ENCODE data around the gene NLN.
"Not testable (repeated sequence)": the region's sequence is repeated elsewhere in the genome, so short reads cannot be mapped to it uniquely, and the experiment has no call there.

NLN gene

GRCh38 chr5:65805089-65805488 is 83.1 kb downstream of the NLN start:
- no peaks in the 10 kb centered on the region for H3K79me2 ChIP-seq (ENCODE audit: insufficient read depth, low read length)
- no peaks in the 10 kb centered on the region for H4K20me1 ChIP-seq (ENCODE audit: insufficient read depth, low read length)
- TF ChIP-seq EZH2 (IDR thresholded peaks at IDR 0.05; ENCODE audit: borderline replicate concordance, low read depth, low read length, severe bottlenecking) (no peak), CTCF (IDR thresholded peaks at IDR 0.05; ENCODE audit: borderline replicate concordance, extremely low read depth, low read length, poor library complexity, severe bottlenecking) (no peak)
- H3K4me3 ChIP-seq (ENCODE audit: low read depth in 1 of 2, low read length in 2 of 2) = no peak overlapping the region
- H3K27ac ChIP-seq (ENCODE audit: low read length) = no peak overlapping the region
- H3K36me3 ChIP-seq (ENCODE audit: insufficient read depth, low read length) = peaks cover 32% of the 10 kb centered on the region
- no peak for DNase-seq
- no peak for ATAC-seq (ENCODE audit: insufficient read depth, low read depth)
- peaks cover 14% of the 10 kb centered on the region for H3K4me1 ChIP-seq (ENCODE audit: insufficient read depth, low read length)
- no peak overlapping the region for H3K4me2 ChIP-seq (ENCODE audit: insufficient read depth, low read length)
- no peak overlapping the region for H2AFZ ChIP-seq (ENCODE audit: low read depth, low read length)
- H3K9me3 ChIP-seq (ENCODE audit: insufficient read depth, low read length, severe bottlenecking) = peaks cover 21% of the 10 kb centered on the region
- no peaks in the 10 kb centered on the region for H3K27me3 ChIP-seq (ENCODE audit: insufficient read depth, low read length, poor library complexity)
- H3K9ac ChIP-seq (ENCODE audit: low read depth, low read length) = no peak overlapping the region

GRCh38 chr5:65807494-65807893 is 85.5 kb downstream of the NLN start:
- not testable (repeated sequence) for H3K4me3 ChIP-seq (ENCODE audit: low read depth in 1 of 2, low read length in 2 of 2); H3K27ac ChIP-seq (ENCODE audit: low read length); H3K79me2 ChIP-seq (ENCODE audit: insufficient read depth, low read length); H3K27me3 ChIP-seq (ENCODE audit: insufficient read depth, low read length, poor library complexity); DNase-seq; H4K20me1 ChIP-seq (ENCODE audit: insufficient read depth, low read length); ATAC-seq (ENCODE audit: insufficient read depth, low read depth); H2AFZ ChIP-seq (ENCODE audit: low read depth, low read length); H3K9ac ChIP-seq (ENCODE audit: low read depth, low read length); H3K4me2 ChIP-seq (ENCODE audit: insufficient read depth, low read length)
- H3K36me3 ChIP-seq (ENCODE audit: insufficient read depth, low read length) = peaks cover 37% of the 10 kb centered on the region
- peaks cover 14% of the 10 kb centered on the region for H3K4me1 ChIP-seq (ENCODE audit: insufficient read depth, low read length)
- H3K9me3 ChIP-seq (ENCODE audit: insufficient read depth, low read length, severe bottlenecking) = peaks cover 15% of the 10 kb centered on the region

GRCh38 chr5:65808251-65808741 is 86.3 kb downstream of the NLN start:
- Histone ChIP-seq H3K4me3 (ENCODE audit: low read depth in 1 of 2, low read length in 2 of 2) (no peak overlapping the region), H3K79me2 (ENCODE audit: insufficient read depth, low read length) (no peaks in the 10 kb centered on the region), H3K36me3 (ENCODE audit: insufficient read depth, low read length) (peaks cover 37% of the 10 kb centered on the region), H3K27ac (ENCODE audit: low read length) (no peak overlapping the region), H3K4me1 (ENCODE audit: insufficient read depth, low read length) (peaks cover 12% of the 10 kb centered on the region), H4K20me1 (ENCODE audit: insufficient read depth, low read length) (no peaks in the 10 kb centered on the region), H3K9me3 (ENCODE audit: insufficient read depth, low read length, severe bottlenecking) (peaks cover 7% of the 10 kb centered on the region), H3K4me2 (ENCODE audit: insufficient read depth, low read length) (no peak overlapping the region), H2AFZ (ENCODE audit: low read depth, low read length) (no peak overlapping the region), H3K9ac (ENCODE audit: low read depth, low read length) (no peak overlapping the region), H3K27me3 (ENCODE audit: insufficient read depth, low read length, poor library complexity) (no peaks in the 10 kb centered on the region)
- TF ChIP-seq EZH2 (IDR thresholded peaks at IDR 0.05; ENCODE audit: borderline replicate concordance, low read depth, low read length, severe bottlenecking) (no peak), CTCF (IDR thresholded peaks at IDR 0.05; ENCODE audit: borderline replicate concordance, extremely low read depth, low read length, poor library complexity, severe bottlenecking) (no peak)
- ATAC-seq (ENCODE audit: insufficient read depth, low read depth) = no peak
- no peak for DNase-seq

- H3K9ac ChIP-seq (ENCODE audit: low read depth, low read length) = no peak overlapping the region
- peaks cover 1% of the 10 kb centered on the region for H3K9me3 ChIP-seq (ENCODE audit: insufficient read depth, low read length, severe bottlenecking)
- H3K36me3 ChIP-seq (ENCODE audit: insufficient read depth, low read length) = peaks cover 37% of the 10 kb centered on the region; the same call in 1 of the 2 replicates
- ATAC-seq (ENCODE audit: insufficient read depth, low read depth) (no peak), DNase-seq (no peak)
- H3K4me2 ChIP-seq (ENCODE audit: insufficient read depth, low read length) = no peak overlapping the region
- H4K20me1 ChIP-seq (ENCODE audit: insufficient read depth, low read length) = no peaks in the 10 kb centered on the region
- H3K27ac ChIP-seq (ENCODE audit: low read length) = no peak overlapping the region
- no peaks in the 10 kb centered on the region for H3K79me2 ChIP-seq (ENCODE audit: insufficient read depth, low read length)
- no peak overlapping the region for H3K4me3 ChIP-seq (ENCODE audit: low read depth in 1 of 2, low read length in 2 of 2)
- TF ChIP-seq CTCF (IDR thresholded peaks at IDR 0.05; ENCODE audit: borderline replicate concordance, extremely low read depth, low read length, poor library complexity, severe bottlenecking) (no peak), EZH2 (IDR thresholded peaks at IDR 0.05; ENCODE audit: borderline replicate concordance, low read depth, low read length, severe bottlenecking) (no peak)
- no peak overlapping the region for H2AFZ ChIP-seq (ENCODE audit: low read depth, low read length)
- H3K27me3 ChIP-seq (ENCODE audit: insufficient read depth, low read length, poor library complexity) = no peaks in the 10 kb centered on the region
- H3K4me1 ChIP-seq (ENCODE audit: insufficient read depth, low read length) = peaks cover 6% of the 10 kb centered on the region
These were observed 86.8 kb downstream of the NLN start for GRCh38 chr5:65808818-65809217.

All from DND-41 (cell line).